K562 (cell line): ENCODE data around the gene PRTFDC1. TPM values are rescaled to one million over a fixed set of nuclear protein-coding genes. Genes with fewer than 3 reads are reported as not detected.

Experiments used
- CBX1 ChIP-seq: sonication (generic); IDR thresholded peaks from 2 replicates; pipeline ENCODE4 v1.6.1; 2016; ENCODE audit warnings: antibody characterized with exemption, low read depth, mild to moderate bottlenecking
- CBX3 ChIP-seq, 2 experiments: IDR thresholded peaks; 1 replicate in 1 of 2; 2 replicates in 1 of 2; pipeline ENCODE4 v1.6.1; 2012; ENCODE audit warnings: inconsistent platforms in 2 of 2, low read length in 2 of 2, borderline replicate concordance in 1 of 2, control low read depth in 1 of 2
- ELF4 ChIP-seq: fragments of 450-650 bp; formaldehyde crosslinking; IDR thresholded peaks from 2 replicates; pipeline ENCODE4 v1.4.0; 2022; ENCODE audit warnings: missing genetic modification characterization
- FOXJ2 ChIP-seq: fragments of 200-800 bp; sonication (Bioruptor generic); IDR thresholded peaks from 2 replicates; pipeline ENCODE4 v1.6.1; 2016; ENCODE audit warnings: missing genetic modification characterization, missing compliant biosample characterization
- HNRNPUL1 ChIP-seq: fragments of 200-400 bp; formaldehyde crosslinking; IDR thresholded peaks from 2 replicates; pipeline ENCODE4 v1.6.1; 2017; ENCODE audit warnings: low read length
- MBD2 ChIP-seq: sonication (generic); IDR thresholded peaks from 2 replicates; pipeline ENCODE4 v1.6.1; 2016; ENCODE audit warnings: low read depth, borderline replicate concordance
- PRDM10 ChIP-seq: fragments of 450-650 bp; IDR thresholded peaks from 2 replicates; pipeline ENCODE4 v1.6.1; 2018; ENCODE audit not compliant: partially characterized antibody
- SMAD2 ChIP-seq: fragments of 150-350 bp; IDR thresholded peaks from 2 replicates; pipeline ENCODE4 v1.6.1; 2014; ENCODE audit warnings: low read depth, mild to moderate bottlenecking, low read length
- SMARCC2 ChIP-seq: fragments of 450-650 bp; IDR thresholded peaks from 2 replicates; pipeline ENCODE4 v1.6.1; 2017; ENCODE audit warnings: antibody characterized with exemption, moderate library complexity, mild to moderate bottlenecking, low read depth
- STAT5B ChIP-seq: fragments of 250-450 bp; sonication (Bioruptor Pico); IDR thresholded peaks from 2 replicates; pipeline ENCODE4 v1.8.0; 2021; ENCODE audit warnings: mild to moderate bottlenecking, inconsistent platforms
- TAF9B ChIP-seq: fragments of 450-650 bp; IDR thresholded peaks from 2 replicates; pipeline ENCODE4 v1.6.1; 2018; ENCODE audit warnings: mild to moderate bottlenecking; ENCODE audit not compliant: partially characterized antibody
- ZBTB40 ChIP-seq, 2 experiments: fragments of 450-650 bp in 1 of 2; sonication (generic) in 1 of 2; formaldehyde crosslinking in 1 of 2; IDR thresholded peaks; 2 replicates each; pipeline versions ENCODE4 v1.7.1 to v1.9.0; 2016 to 2022; ENCODE audit warnings: inconsistent platforms in 1 of 2, mild to moderate bottlenecking in 1 of 2, missing genetic modification reagents in 1 of 2
- ZNF311 ChIP-seq: fragments of 250-450 bp; sonication (Bioruptor Pico); IDR thresholded peaks from 2 replicates; pipeline ENCODE4 v1.4.0; 2020; ENCODE audit warnings: mild to moderate bottlenecking, moderate library complexity
- ZNF764 ChIP-seq: fragments of 250-450 bp; sonication (Bioruptor Pico); IDR thresholded peaks from 2 replicates; pipeline ENCODE4 v1.4.0; 2020; ENCODE audit warnings: low read depth, mild to moderate bottlenecking, moderate library complexity
- polyA plus RNA-seq, 8 experiments: library from polyadenylated mRNA; depleted of rRNA in 4 of 8; stranded (reverse) in 5 of 8; unstranded in 3 of 8; fragments of >200 nt; fragmentation: Nextera tagmentation in 2 of 8; fragmentation: Illumina TruSeq in 1 of 8; extraction: Ambion mirVana in 2 of 8; extraction: Trizol in 1 of 8; gene quantifications; 2 replicates each; pipeline versions ENCODE4 v1.2.1 to v1.2.3, GENCODE V29; 2011 to 2014; ENCODE audit warnings: inconsistent platforms in 1 of 8, missing spikeins in 1 of 8
- total RNA-seq, 7 experiments: library from RNA; depleted of rRNA in 6 of 7; stranded (reverse); fragments of >200 nt in 6 of 7; fragmentation: Illumina TruSeq in 2 of 7; extraction: Trizol in 2 of 7; gene quantifications; 2 replicates each; pipeline versions ENCODE4 v1.2.1 to v1.2.3, GENCODE V29; 2011 to 2021; ENCODE audit warnings: low replicate concordance in 1 of 7

PRTFDC1 gene
- total and polyA plus RNA-seq, 9 of the 15 experiments (the other 6 are each of a cell fraction or from before 2014, with no cell fraction given): 7.0 to 27.6 (median 10.0) TPM

GRCh38 chr10:24866604-24867583, 85.5 kb downstream of the PRTFDC1 start (continued):
- peak; percentile 47; the same call in 1 of the 2 replicates for TF ChIP-seq ZBTB40 (IDR thresholded peaks at IDR 0.05)
- no peak for TF ChIP-seq ZBTB40 (CRISPR knock-in tag; IDR thresholded peaks at IDR 0.05)
- no peak for TF ChIP-seq SMAD2
- TF ChIP-seq ELF4 (CRISPR knock-in tag): 0 out of 2 replicates have a peak, but pooled peaks have one; percentile 51
- TF ChIP-seq CBX3 (IDR thresholded peaks at IDR 0.05; ENCODE audit: borderline replicate concordance in 1 of 2, low read length in 2 of 2): no peak
- TF ChIP-seq CBX1: no peak
- TF ChIP-seq ZNF311 (CRISPR knock-in tag): no peak
- TF ChIP-seq PRDM10: peak; percentile 45
- no peak for TF ChIP-seq ZNF764 (CRISPR knock-in tag)
- TF ChIP-seq STAT5B (CRISPR knock-in tag): no peak
- TF ChIP-seq FOXJ2 (tag): no peak
- peak; percentile 34; the same call in 1 of the 2 replicates for TF ChIP-seq SMARCC2
- no peak for TF ChIP-seq MBD2
- TF ChIP-seq TAF9B: peak; percentile 44
- no peak for TF ChIP-seq HNRNPUL1
